HEK293 (cell line): ENCODE results near the gene FTO.

Source experiments
- CTCF ChIP-seq: fragments of 450-650 bp; formaldehyde crosslinking; IDR thresholded peaks from 2 replicates; pipeline ENCODE4 v1.5.1; 2016; ENCODE audit warnings: missing biosample characterization, missing genetic modification characterization
- SP2 ChIP-seq: fragments of 450-650 bp; formaldehyde crosslinking; IDR thresholded peaks from 2 replicates; pipeline ENCODE4 v1.5.1; 2016; ENCODE audit warnings: missing biosample characterization, missing genetic modification characterization
- ZNF16 ChIP-seq: fragments of 450-650 bp; formaldehyde crosslinking; IDR thresholded peaks from 2 replicates; pipeline ENCODE4 v1.5.1; 2016; ENCODE audit warnings: low read depth, missing biosample characterization, missing genetic modification characterization
- ZNF23 ChIP-seq: fragments of 450-650 bp; formaldehyde crosslinking; IDR thresholded peaks from 2 replicates; pipeline ENCODE4 v1.5.1; 2016; ENCODE audit warnings: missing biosample characterization, missing genetic modification characterization, borderline replicate concordance
- ZNF433 ChIP-seq: fragments of 450-650 bp; formaldehyde crosslinking; IDR thresholded peaks from 2 replicates; pipeline ENCODE4 v1.5.1; 2016; ENCODE audit warnings: missing biosample characterization, missing genetic modification characterization, low read depth
- ZNF837 ChIP-seq: fragments of 450-650 bp; formaldehyde crosslinking; IDR thresholded peaks from 2 replicates; pipeline ENCODE4 v1.5.1; 2016; ENCODE audit warnings: missing biosample characterization, missing genetic modification characterization

GRCh38 chr16:53817117-53817755 lies 113.3 kb downstream of the FTO start:
- TF ChIP-seq CTCF (tag by site-specific recombination), result no peak
- no peak for TF ChIP-seq ZNF433
- TF ChIP-seq ZNF23, result no peak
- TF ChIP-seq SP2, result no peak
- TF ChIP-seq ZNF837 (tag by site-specific recombination), result no peak
- no peak for TF ChIP-seq ZNF16 (tag by site-specific recombination)
